ENCODE measurements around the gene MAP4K5.

The MAP4K5 gene

GRCh38 chr14:50407111-50407812 lies 125.1 kb downstream of the MAP4K5 start:
- no peak for TF ChIP-seq CTCF (IDR thresholded peaks at IDR 0.05; ENCODE audit: insufficient read depth, low read length, poor library complexity, severe bottlenecking)
- no peaks in the 10 kb centered on the region for H3K27me3 ChIP-seq (replicated peaks; ENCODE audit: control insufficient read depth, insufficient read depth, low read length)
- H3K36me3 ChIP-seq (ENCODE audit: control insufficient read depth, insufficient read depth, low read length), result no peaks in the 10 kb centered on the region
- no peak overlapping the region for H3K4me3 ChIP-seq (replicated peaks; ENCODE audit: low read depth, low read length)
- no peak for DNase-seq (ENCODE audit: extremely low read depth, insufficient read length)

- no peak for TF ChIP-seq CTCF (IDR thresholded peaks at IDR 0.05; ENCODE audit: insufficient read depth, low read length, poor library complexity, severe bottlenecking)
- Histone ChIP-seq H3K36me3 (ENCODE audit: control insufficient read depth, insufficient read depth, low read length) (no peaks in the 10 kb centered on the region), H3K4me3 (replicated peaks; ENCODE audit: low read depth, low read length) (no peak overlapping the region), H3K27me3 (replicated peaks; ENCODE audit: control insufficient read depth, insufficient read depth, low read length) (no peaks in the 10 kb centered on the region)
- no peak for DNase-seq (ENCODE audit: extremely low read depth, insufficient read length)
Observed at GRCh38 chr14:50403419-50403818, 128.9 kb downstream of the MAP4K5 start.

GRCh38 chr14:50402965-50403364 lies 129.4 kb downstream of the MAP4K5 start:
- DNase-seq (ENCODE audit: extremely low read depth, insufficient read length), result no peak
- Histone ChIP-seq H3K4me3 (replicated peaks; ENCODE audit: low read depth, low read length) (no peak overlapping the region), H3K36me3 (ENCODE audit: control insufficient read depth, insufficient read depth, low read length) (no peaks in the 10 kb centered on the region), H3K27me3 (replicated peaks; ENCODE audit: control insufficient read depth, insufficient read depth, low read length) (no peaks in the 10 kb centered on the region)
- TF ChIP-seq CTCF (IDR thresholded peaks at IDR 0.05; ENCODE audit: insufficient read depth, low read length, poor library complexity, severe bottlenecking), result no peak

- Histone ChIP-seq H3K27me3 (replicated peaks; ENCODE audit: control insufficient read depth, insufficient read depth, low read length) (no peaks in the 10 kb centered on the region), H3K4me3 (replicated peaks; ENCODE audit: low read depth, low read length) (no peak overlapping the region), H3K36me3 (ENCODE audit: control insufficient read depth, insufficient read depth, low read length) (no peaks in the 10 kb centered on the region)
- DNase-seq (ENCODE audit: extremely low read depth, insufficient read length), result no peak
- TF ChIP-seq CTCF (IDR thresholded peaks at IDR 0.05; ENCODE audit: insufficient read depth, low read length, poor library complexity, severe bottlenecking), result no peak
Observed at GRCh38 chr14:50400461-50400860, 131.9 kb downstream of the MAP4K5 start.

- H3K27me3 ChIP-seq (replicated peaks; ENCODE audit: control insufficient read depth, insufficient read depth, low read length), result no peaks in the 10 kb centered on the region
- no peaks in the 10 kb centered on the region for H3K36me3 ChIP-seq (ENCODE audit: control insufficient read depth, insufficient read depth, low read length)
- H3K4me3 ChIP-seq (replicated peaks; ENCODE audit: low read depth, low read length), result no peak overlapping the region
- TF ChIP-seq CTCF (IDR thresholded peaks at IDR 0.05; ENCODE audit: insufficient read depth, low read length, poor library complexity, severe bottlenecking), result no peak
- no peak for DNase-seq (ENCODE audit: extremely low read depth, insufficient read length)
Observed at GRCh38 chr14:50399251-50400032, 132.9 kb downstream of the MAP4K5 start.
